Breast epithelium (tissue), 3 donors: ENCODE measurements around the gene ZDBF2.

Experiments
- POLR2A ChIP-seq: fragments of 450-650 bp; IDR thresholded peaks from one replicate; pipeline ENCODE4 v1.6.1; 2016; ENCODE audit warnings: antibody characterized with exemption, mild to moderate bottlenecking, moderate library complexity
- POLR2AphosphoS5 ChIP-seq, 3 donors: sonication (generic); formaldehyde crosslinking; IDR thresholded peaks; one replicate each; pipeline ENCODE4 v1.6.1; 2017; ENCODE audit warnings: antibody characterized with exemption in 3 of 3
- TF ChIP-seq, protein P1 (sequence below), 3 donors: fragments of 450-650 bp; IDR thresholded peaks; one replicate each; pipeline ENCODE4 v1.5.1; 2016 to 2017; ENCODE audit warnings: antibody characterized with exemption in 3 of 3, mild to moderate bottlenecking in 3 of 3, moderate library complexity in 3 of 3

GRCh38 chr2:206353685-206354084 lies 79.2 kb downstream of the ZDBF2 start:
- TF ChIP-seq, protein P1, sequence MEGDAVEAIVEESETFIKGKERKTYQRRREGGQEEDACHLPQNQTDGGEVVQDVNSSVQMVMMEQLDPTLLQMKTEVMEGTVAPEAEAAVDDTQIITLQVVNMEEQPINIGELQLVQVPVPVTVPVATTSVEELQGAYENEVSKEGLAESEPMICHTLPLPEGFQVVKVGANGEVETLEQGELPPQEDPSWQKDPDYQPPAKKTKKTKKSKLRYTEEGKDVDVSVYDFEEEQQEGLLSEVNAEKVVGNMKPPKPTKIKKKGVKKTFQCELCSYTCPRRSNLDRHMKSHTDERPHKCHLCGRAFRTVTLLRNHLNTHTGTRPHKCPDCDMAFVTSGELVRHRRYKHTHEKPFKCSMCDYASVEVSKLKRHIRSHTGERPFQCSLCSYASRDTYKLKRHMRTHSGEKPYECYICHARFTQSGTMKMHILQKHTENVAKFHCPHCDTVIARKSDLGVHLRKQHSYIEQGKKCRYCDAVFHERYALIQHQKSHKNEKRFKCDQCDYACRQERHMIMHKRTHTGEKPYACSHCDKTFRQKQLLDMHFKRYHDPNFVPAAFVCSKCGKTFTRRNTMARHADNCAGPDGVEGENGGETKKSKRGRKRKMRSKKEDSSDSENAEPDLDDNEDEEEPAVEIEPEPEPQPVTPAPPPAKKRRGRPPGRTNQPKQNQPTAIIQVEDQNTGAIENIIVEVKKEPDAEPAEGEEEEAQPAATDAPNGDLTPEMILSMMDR (IDR thresholded peaks at IDR 0.05), result no peak
- TF ChIP-seq POLR2A (no peak), POLR2AphosphoS5 (IDR thresholded peaks at IDR 0.05) (no peak)
